NCI-H1436 treated with DMSO at 0.1 percent for 48 hours (cell line): ENCODE measurements around the gene TMEM240.
"Not testable (repeated sequence)": the region's sequence is repeated elsewhere in the genome, so short reads cannot be mapped to it uniquely, and the experiment has no call there.

Source experiments
- DNase-seq: peaks from one replicate; lab custom pipeline; 2025; lab: John Stamatoyannopoulos, UW

TMEM240 gene

GRCh38 chr1:1495461-1495975 lies 44.9 kb downstream of the TMEM240 start:
- not testable (repeated sequence) for DNase-seq

- not testable (repeated sequence) for DNase-seq
Measured at GRCh38 chr1:1494311-1494710, 46.1 kb downstream of the TMEM240 start.

- no peak for DNase-seq
Measured at GRCh38 chr1:1491601-1492000, 48.8 kb downstream of the TMEM240 start.

- no peak for DNase-seq
Measured at GRCh38 chr1:1490633-1491230, 49.7 kb downstream of the TMEM240 start.

GRCh38 chr1:1489861-1490260 lies 50.6 kb downstream of the TMEM240 start:
- DNase-seq, result no peak

- DNase-seq, result no peak
Measured at GRCh38 chr1:1489231-1489630, 51.2 kb downstream of the TMEM240 start.

DNA sequence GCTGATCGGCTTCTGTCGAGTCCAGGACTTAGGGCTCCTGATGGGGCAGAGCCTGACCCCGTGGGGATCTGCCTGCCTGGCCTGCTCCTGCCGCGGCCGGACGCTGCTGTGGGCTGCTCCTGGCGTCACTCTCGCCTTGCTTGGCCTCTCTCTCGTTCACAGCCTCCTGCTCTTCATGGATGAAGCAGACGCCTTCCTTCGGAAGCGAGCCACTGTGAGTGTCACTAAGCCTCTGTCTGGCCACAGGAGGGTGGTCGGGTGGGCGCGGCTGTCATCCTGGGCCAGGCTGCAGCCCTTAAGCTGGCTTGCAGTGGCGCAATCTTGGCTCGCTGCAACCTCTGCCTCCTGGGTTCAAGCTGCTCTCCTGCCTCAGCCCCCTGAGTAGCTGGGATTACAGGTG lies 52.7 kb downstream of the TMEM240 start:
- no peak for DNase-seq

GRCh38 chr1:1485755-1486317 lies 54.6 kb downstream of the TMEM240 start:
- not testable (repeated sequence) for DNase-seq

DNA sequence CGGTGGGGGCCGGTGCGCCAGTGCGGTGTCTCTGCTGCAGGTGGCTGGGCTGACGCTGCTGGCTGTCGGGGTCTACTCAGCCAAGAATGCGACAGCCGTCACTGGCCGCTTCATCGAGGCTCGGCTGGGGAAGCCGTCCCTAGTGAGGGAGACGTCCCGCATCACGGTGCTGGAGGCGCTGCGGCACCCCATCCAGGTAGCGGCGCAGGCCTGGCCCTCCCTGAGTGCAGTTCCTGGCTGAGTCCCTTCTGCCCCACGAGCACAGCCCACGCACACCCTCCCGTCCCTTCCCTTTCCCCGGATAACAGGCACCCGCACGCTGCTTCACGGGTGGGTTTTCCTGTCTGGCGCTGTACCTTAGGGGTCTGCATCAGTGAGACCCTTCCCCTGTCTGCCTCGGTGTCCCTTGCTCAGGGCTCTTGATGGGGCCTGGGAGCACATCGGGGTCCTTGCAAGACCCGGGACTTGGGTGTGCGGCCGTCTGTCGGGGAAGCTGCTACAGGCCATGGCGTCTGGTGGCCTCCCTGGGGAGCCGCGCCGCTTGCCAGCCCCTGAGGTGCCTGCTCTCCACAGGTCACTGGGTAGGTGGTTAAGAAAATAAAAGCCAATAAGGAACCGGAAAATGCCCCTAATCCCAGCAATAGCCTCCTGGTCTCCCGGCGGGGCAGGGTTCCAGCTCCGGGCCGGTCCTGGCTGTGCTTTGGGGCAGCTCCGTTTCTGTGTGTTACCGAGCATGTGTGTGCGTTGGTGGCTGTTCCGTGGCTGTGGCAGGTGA lies 55.3 kb downstream of the TMEM240 start:
- not testable (repeated sequence) for DNase-seq
